ENCODE measurements around the gene PDHA1.

DNA sequence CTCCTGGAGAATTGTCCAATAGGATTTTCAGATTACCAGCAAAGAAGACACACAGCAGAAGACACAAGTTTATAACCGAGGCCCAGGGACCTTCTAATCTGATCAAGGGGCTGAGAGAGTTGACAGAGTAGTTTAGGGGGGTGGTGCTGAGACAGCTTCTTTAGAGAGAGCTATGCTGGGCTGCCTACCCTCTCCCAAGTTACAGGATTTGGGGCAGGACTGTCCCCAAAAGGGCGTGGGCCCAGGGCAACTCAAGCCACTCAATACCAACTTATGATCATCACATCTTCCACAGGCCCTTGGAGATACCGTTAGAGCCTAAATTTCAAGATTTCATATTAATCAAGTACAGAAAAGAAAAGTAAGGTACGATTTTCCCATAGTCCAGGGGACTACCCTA lies 43.0 kb downstream of the PDHA1 start:
- TF ChIP-seq, protein P1, sequence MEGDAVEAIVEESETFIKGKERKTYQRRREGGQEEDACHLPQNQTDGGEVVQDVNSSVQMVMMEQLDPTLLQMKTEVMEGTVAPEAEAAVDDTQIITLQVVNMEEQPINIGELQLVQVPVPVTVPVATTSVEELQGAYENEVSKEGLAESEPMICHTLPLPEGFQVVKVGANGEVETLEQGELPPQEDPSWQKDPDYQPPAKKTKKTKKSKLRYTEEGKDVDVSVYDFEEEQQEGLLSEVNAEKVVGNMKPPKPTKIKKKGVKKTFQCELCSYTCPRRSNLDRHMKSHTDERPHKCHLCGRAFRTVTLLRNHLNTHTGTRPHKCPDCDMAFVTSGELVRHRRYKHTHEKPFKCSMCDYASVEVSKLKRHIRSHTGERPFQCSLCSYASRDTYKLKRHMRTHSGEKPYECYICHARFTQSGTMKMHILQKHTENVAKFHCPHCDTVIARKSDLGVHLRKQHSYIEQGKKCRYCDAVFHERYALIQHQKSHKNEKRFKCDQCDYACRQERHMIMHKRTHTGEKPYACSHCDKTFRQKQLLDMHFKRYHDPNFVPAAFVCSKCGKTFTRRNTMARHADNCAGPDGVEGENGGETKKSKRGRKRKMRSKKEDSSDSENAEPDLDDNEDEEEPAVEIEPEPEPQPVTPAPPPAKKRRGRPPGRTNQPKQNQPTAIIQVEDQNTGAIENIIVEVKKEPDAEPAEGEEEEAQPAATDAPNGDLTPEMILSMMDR (IDR thresholded peaks at IDR 0.05 in 8 of 11, conservative IDR thresholded peaks at IDR 0.05 in 3 of 11), result no peak
- TF ChIP-seq POLR2AphosphoS5 (IDR thresholded peaks at IDR 0.05), result no peak
